Gastrocnemius medialis (tissue), 4 donors: Measurements from ENCODE around the gene KRTDAP.

ENCODE experiments used
- CTCF ChIP-seq, 5 experiments: fragments of 450-650 bp in 3 of 5; fragments of 200-600 bp in 2 of 5; sonication (generic) in 2 of 5; IDR thresholded peaks in 4 of 5; conservative IDR thresholded peaks in 1 of 5; 1 replicate in 4 of 5; 2 replicates in 1 of 5; pipeline ENCODE4 v1.5.1; 2016 to 2019; ENCODE audit warnings: antibody characterized with exemption in 5 of 5, mild to moderate bottlenecking in 3 of 5, moderate library complexity in 3 of 5
- POLR2A ChIP-seq, 2 donors: fragments of 450-650 bp; IDR thresholded peaks; one replicate each; pipeline ENCODE4 v1.6.1; 2017; ENCODE audit warnings: antibody characterized with exemption in 2 of 2, mild to moderate bottlenecking in 2 of 2, moderate library complexity in 2 of 2

GRCh38 chr19:35471946-35472345, 18.3 kb downstream of the KRTDAP start:
- TF ChIP-seq CTCF (IDR thresholded peaks at IDR 0.05 in 4 of 5, conservative IDR thresholded peaks at IDR 0.05 in 1 of 5) (no peak), POLR2A (IDR thresholded peaks at IDR 0.05) (no peak)
